ENCODE data around the gene DNAL1. TPM values are rescaled to one million over a fixed set of nuclear protein-coding genes. Genes with fewer than 3 reads are reported as not detected.
A peak's percentile ranks its signal among the peaks of the same experiment; 100 is the strongest.

The DNAL1 gene
- total RNA-seq, 1 donor from 2014 or later = 1.5 TPM

DNA sequence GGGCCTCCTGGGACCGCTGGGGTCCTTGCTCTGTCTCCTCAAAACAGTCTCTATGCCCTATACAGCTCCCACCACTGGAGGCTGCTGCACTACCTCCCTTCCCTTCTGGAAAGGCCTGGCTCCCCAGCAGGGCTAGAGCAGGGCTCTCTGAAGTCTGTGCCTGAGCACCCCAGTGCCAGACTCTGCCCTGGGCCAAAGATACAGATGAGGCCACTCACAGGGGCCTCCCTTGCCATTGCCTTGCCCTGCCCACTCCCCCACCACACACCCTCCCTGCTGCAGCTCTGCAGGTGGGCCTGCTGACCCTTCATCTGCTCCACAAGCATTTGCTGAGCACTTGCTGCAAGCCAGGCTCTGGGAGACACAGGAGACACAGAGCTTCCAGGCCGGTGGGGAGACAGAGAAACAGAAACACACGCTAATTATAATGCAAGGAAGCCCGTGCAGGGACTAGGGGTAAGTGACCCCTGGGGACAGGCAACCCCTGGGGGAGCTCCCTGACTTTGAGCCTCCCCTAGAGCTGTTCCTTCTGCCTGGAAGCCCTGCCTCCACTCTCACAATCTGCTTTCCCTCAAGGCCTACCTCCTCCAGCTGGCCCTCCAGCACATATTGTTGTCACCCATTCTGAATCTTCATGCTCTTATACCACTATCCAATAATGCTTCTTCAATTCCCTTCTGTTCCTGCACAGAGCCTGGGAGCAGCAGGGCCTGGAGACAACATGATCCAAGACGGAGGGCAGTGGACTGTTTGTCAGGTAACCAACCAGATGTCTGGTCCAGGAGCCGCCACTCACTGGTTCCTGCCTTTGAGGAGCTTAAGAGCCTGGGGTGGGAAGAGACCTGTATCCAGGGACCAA lies 102.0 kb downstream of the DNAL1 start:
- H3K9me3 ChIP-seq = no peaks in the 10 kb centered on the region
- H3K4me3 ChIP-seq = no peak overlapping the region
- no peak for DNase-seq (ENCODE audit: low spot score in 2 of 2)
- no peaks in the 10 kb centered on the region for H3K36me3 ChIP-seq
- peak in 1 of 3 experiments; percentile 18 for TF ChIP-seq CTCF (IDR thresholded peaks at IDR 0.05)
- H3K27ac ChIP-seq = peak overlapping the region; percentile 52 to 98
- peaks cover 62 to 98% of the 10 kb centered on the region in 2 donors for H3K4me1 ChIP-seq
- H3K27me3 ChIP-seq = no peaks in the 10 kb centered on the region
- intact Hi-C loops (cut with DNase I) = no loop called here

- TF ChIP-seq CTCF (IDR thresholded peaks at IDR 0.05) = no peak
- no peaks in the 10 kb centered on the region for H3K9me3 ChIP-seq
- intact Hi-C loops (cut with DNase I) = no loop called here
- H3K4me3 ChIP-seq = no peak overlapping the region
- no peaks in the 10 kb centered on the region for H3K27me3 ChIP-seq
- no peaks in the 10 kb centered on the region for H3K36me3 ChIP-seq
- H3K27ac ChIP-seq = peak overlapping the region; percentile 52 to 98
- DNase-seq (ENCODE audit: low spot score in 2 of 2) = no peak
- H3K4me1 ChIP-seq = peaks cover 63 to 98% of the 10 kb centered on the region in 2 donors
These were observed 102.8 kb downstream of the DNAL1 start for GRCh38 chr14:73747379-73748211.

- DNase-seq (ENCODE audit: low spot score in 2 of 2) = no peak
- no peak for TF ChIP-seq CTCF (IDR thresholded peaks at IDR 0.05)
- H3K36me3 ChIP-seq = no peaks in the 10 kb centered on the region
- no peaks in the 10 kb centered on the region for H3K27me3 ChIP-seq
- intact Hi-C loops (cut with DNase I) = no loop called here
- no peaks in the 10 kb centered on the region for H3K9me3 ChIP-seq
- no peak overlapping the region for H3K4me3 ChIP-seq
- peaks cover 67 to 99% of the 10 kb centered on the region in 2 donors for H3K4me1 ChIP-seq
- peak overlapping the region; percentile 98 to 99 for H3K27ac ChIP-seq
These were observed 104.1 kb downstream of the DNAL1 start for GRCh38 chr14:73748858-73749357.

- no peak for DNase-seq (ENCODE audit: low spot score in 2 of 2)
- H3K9me3 ChIP-seq = no peaks in the 10 kb centered on the region
- no peak overlapping the region for H3K4me3 ChIP-seq
- no peaks in the 10 kb centered on the region for H3K36me3 ChIP-seq
- no peak for TF ChIP-seq CTCF (IDR thresholded peaks at IDR 0.05)
- intact Hi-C loops (cut with DNase I) = loop anchor here (5.0 to 10.0 kb wide), 2 partner anchors 37 to 335 kb away; partner anchors contain the start of genes ALDH6A1 and LIN52
- H3K27ac ChIP-seq = peak overlapping the region; percentile 98 to 99
- H3K27me3 ChIP-seq = no peaks in the 10 kb centered on the region
- H3K4me1 ChIP-seq = peaks cover 65 to 99% of the 10 kb centered on the region in 2 donors
These were observed 105.1 kb downstream of the DNAL1 start for GRCh38 chr14:73749706-73750530.

- no peak overlapping the region for H3K4me3 ChIP-seq
- intact Hi-C loops (cut with DNase I) = loop anchor here (5.0 to 10.0 kb wide), 2 partner anchors 37 to 334 kb away; partner anchors contain the start of genes ALDH6A1 and LIN52
- H3K27me3 ChIP-seq = no peaks in the 10 kb centered on the region
- H3K4me1 ChIP-seq = peaks cover 70 to 99% of the 10 kb centered on the region in 2 donors
- no peaks in the 10 kb centered on the region for H3K36me3 ChIP-seq
- no peak for TF ChIP-seq CTCF (IDR thresholded peaks at IDR 0.05)
- DNase-seq (ENCODE audit: low spot score in 2 of 2) = no peak
- H3K9me3 ChIP-seq = no peaks in the 10 kb centered on the region
- peak overlapping the region; percentile 98 to 99 for H3K27ac ChIP-seq
These were observed 105.7 kb downstream of the DNAL1 start for GRCh38 chr14:73750531-73750901.

Data from ascending aorta (tissue), 2 donors.